Neural progenitor cell (in vitro differentiated cells): ENCODE measurements around the gene XPC. TPM values are rescaled to one million over a fixed set of nuclear protein-coding genes. Genes with fewer than 3 reads are reported as not detected.
A peak's percentile ranks its signal among the peaks of the same experiment; 100 is the strongest.

Experiments
- DNase-seq: peaks from one replicate; pipeline ENCODE4 v3.0.0-alpha.2; 2016; ENCODE audit warnings: low spot score
- H2AFZ ChIP-seq: fragments of 200-600 bp; sonication (generic); replicated peaks from 2 replicates; pipeline ENCODE4 v1.6.1; 2016; ENCODE audit warnings: antibody characterized with exemption
- H3F3A ChIP-seq: fragments of 200-600 bp; sonication (generic); 2 replicates; pipeline ENCODE4 v1.6.1; 2016; ENCODE audit warnings: antibody characterized with exemption, low read depth
- H3K27ac ChIP-seq: fragments of 200-600 bp; sonication (generic); 2 replicates; pipeline ENCODE4 v1.5.1; 2016; ENCODE audit warnings: mild to moderate bottlenecking
- H3K27me3 ChIP-seq: fragments of 200-600 bp; sonication (generic); 2 replicates; pipeline ENCODE4 v1.6.1; 2016; ENCODE audit warnings: mild to moderate bottlenecking, moderate library complexity
- H3K36me3 ChIP-seq: fragments of 200-600 bp; sonication (generic); 2 replicates; pipeline ENCODE4 v1.5.1; 2016
- H3K4me1 ChIP-seq: fragments of 200-600 bp; sonication (generic); 2 replicates; pipeline ENCODE4 v1.6.1; 2016; ENCODE audit warnings: mixed run types
- H3K4me2 ChIP-seq: fragments of 200-600 bp; sonication (generic); 2 replicates; pipeline ENCODE4 v1.6.1; 2016
- H3K4me3 ChIP-seq: fragments of 200-600 bp; sonication (generic); 2 replicates; pipeline ENCODE4 v1.5.1; 2016
- H3K79me2 ChIP-seq: fragments of 200-600 bp; sonication (generic); 2 replicates; pipeline ENCODE4 v1.6.1; 2016; ENCODE audit warnings: low read depth
- H3K9ac ChIP-seq: fragments of 200-600 bp; sonication (generic); 2 replicates; pipeline ENCODE4 v1.6.1; 2016
- H3K9me3 ChIP-seq: fragments of 200-600 bp; sonication (generic); 2 replicates; pipeline ENCODE4 v1.5.1; 2016; ENCODE audit warnings: low read depth
- H4K20me1 ChIP-seq: fragments of 200-600 bp; sonication (generic); 2 replicates; pipeline ENCODE4 v1.6.1; 2016; ENCODE audit warnings: low read depth
- H3K27ac Mint-ChIP-seq: 3 replicates; pipeline ENCODE4 v1.8.0; 2021; ENCODE audit warnings: mixed read lengths
- H3K27me3 Mint-ChIP-seq: 2 replicates; pipeline ENCODE4 v1.8.0; 2022; ENCODE audit warnings: low read depth, mild to moderate bottlenecking, inconsistent platforms, moderate library complexity, mixed read lengths; ENCODE audit not compliant: insufficient read depth
- H3K36me3 Mint-ChIP-seq: 3 replicates; pipeline ENCODE4 v1.8.0; 2021; ENCODE audit warnings: mixed read lengths
- H3K4me1 Mint-ChIP-seq: 3 replicates; pipeline ENCODE4 v1.8.0; 2021; ENCODE audit warnings: mixed read lengths
- H3K4me3 Mint-ChIP-seq: 3 replicates; pipeline ENCODE4 v1.8.0; 2021; ENCODE audit warnings: mild to moderate bottlenecking, moderate library complexity, mixed read lengths
- H3K9me3 Mint-ChIP-seq: 3 replicates; pipeline ENCODE4 v1.8.0; 2020; ENCODE audit warnings: mixed read lengths
- CTCF ChIP-seq: fragments of 200-600 bp; sonication (generic); IDR thresholded peaks from 2 replicates; pipeline ENCODE4 v1.5.1; 2017; ENCODE audit warnings: antibody characterized with exemption, mild to moderate bottlenecking
- EZH2 ChIP-seq: fragments of 200-600 bp; sonication (generic); IDR thresholded peaks from 2 replicates; pipeline ENCODE4 v1.6.1; 2017; ENCODE audit warnings: antibody characterized with exemption, mild to moderate bottlenecking, moderate library complexity
- EZH2phosphoT487 ChIP-seq: fragments of 200-600 bp; sonication (generic); IDR thresholded peaks from 2 replicates; pipeline ENCODE4 v1.6.1; 2017; ENCODE audit warnings: antibody characterized with exemption
- total RNA-seq: library from RNA; depleted of rRNA; stranded (reverse); fragments of >200 nt; gene quantifications from 2 replicates; pipeline ENCODE4 v1.2.3, GENCODE V29; 2015; ENCODE audit warnings: low replicate concordance

The XPC gene
- total RNA-seq, 1 donor from 2014 or later: 44.1 TPM

GRCh38 chr3:14124223-14124614, 54.2 kb downstream of the XPC start:
- H4K20me1 ChIP-seq: peaks cover 19% of the 10 kb centered on the region
- TF ChIP-seq EZH2 (no peak), EZH2phosphoT487 (no peak), CTCF (no peak)
- Mint-ChIP-seq H3K9me3 (no peaks in the 10 kb centered on the region), H3K27me3 (no peaks in the 10 kb centered on the region), H3K4me3 (peak overlapping the region; percentile 98), H3K27ac (no peak overlapping the region), H3K4me1 (peaks cover 20% of the 10 kb centered on the region), H3K36me3 (peaks cover 30% of the 10 kb centered on the region)
- peaks cover 3% of the 10 kb centered on the region for H3K27me3 ChIP-seq
- H3K9me3 ChIP-seq: no peaks in the 10 kb centered on the region
- H3K36me3 ChIP-seq: no peaks in the 10 kb centered on the region
- H2AFZ ChIP-seq: peak overlapping the region; percentile 77
- no peak for DNase-seq
- H3K4me1 ChIP-seq: peaks cover 7% of the 10 kb centered on the region
- peaks cover 12% of the 10 kb centered on the region for H3F3A ChIP-seq
- H3K79me2 ChIP-seq: peaks cover 29% of the 10 kb centered on the region
- H3K27ac ChIP-seq: no peak overlapping the region
- H3K9ac ChIP-seq: no peak overlapping the region
- H3K4me2 ChIP-seq: peak overlapping the region; percentile 82
- peak overlapping the region; percentile 72 for H3K4me3 ChIP-seq

DNA sequence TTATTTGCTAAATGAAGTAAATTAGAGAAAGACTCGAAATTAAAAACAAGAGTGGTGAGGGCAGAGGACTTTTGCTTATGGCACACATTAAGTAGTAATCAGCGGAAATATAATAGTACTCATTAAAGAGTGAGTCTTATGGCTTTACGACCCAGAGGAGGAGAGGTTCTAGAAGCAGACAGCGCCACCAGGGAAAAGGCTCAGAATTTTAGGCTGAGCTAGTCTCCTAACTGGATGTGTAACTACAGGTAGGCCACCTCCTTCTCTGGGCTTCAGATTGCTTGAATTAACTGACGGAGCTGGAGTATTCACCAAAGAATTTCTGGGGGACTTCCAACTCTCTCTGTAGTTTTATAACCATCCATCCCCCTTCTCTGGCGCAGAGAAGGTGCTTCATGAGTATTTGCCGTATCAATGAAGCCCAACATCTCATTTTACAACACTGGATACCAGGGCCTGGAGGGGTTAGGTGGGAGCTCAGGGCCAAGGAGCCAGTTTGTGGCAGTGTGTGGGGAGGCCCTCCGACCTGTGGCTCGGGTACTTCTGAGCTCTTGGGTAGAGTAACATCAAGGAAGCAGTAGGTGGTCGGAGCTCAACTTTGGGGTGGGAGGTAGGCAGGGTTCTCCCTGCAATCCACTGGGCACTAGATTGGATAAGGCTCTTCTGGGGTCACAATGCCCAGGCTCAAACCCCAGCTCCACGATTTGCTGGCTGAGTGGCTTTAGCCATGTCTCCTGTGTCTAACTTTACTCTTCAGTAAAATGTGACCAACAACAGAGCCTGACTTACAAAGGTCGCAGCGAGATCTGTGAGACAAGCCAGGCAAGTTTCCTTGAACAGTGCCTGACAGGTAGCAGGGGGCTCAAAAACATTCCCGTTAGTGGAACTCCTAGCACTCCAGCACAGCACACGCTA, 54.8 kb downstream of the XPC start:
- Mint-ChIP-seq H3K36me3 (peaks cover 25% of the 10 kb centered on the region), H3K4me3 (peak overlapping the region; percentile 98), H3K9me3 (no peaks in the 10 kb centered on the region), H3K27ac (no peak overlapping the region), H3K27me3 (no peaks in the 10 kb centered on the region), H3K4me1 (peaks cover 20% of the 10 kb centered on the region)
- DNase-seq: peak; percentile 15
- Histone ChIP-seq H3K9ac (no peak overlapping the region), H3K36me3 (no peaks in the 10 kb centered on the region), H3K27ac (no peak overlapping the region), H2AFZ (peak overlapping the region; percentile 77), H3K4me2 (peak overlapping the region; percentile 82), H3F3A (peaks cover 12% of the 10 kb centered on the region), H4K20me1 (peaks cover 19% of the 10 kb centered on the region), H3K79me2 (peaks cover 25% of the 10 kb centered on the region), H3K4me1 (peaks cover 7% of the 10 kb centered on the region), H3K27me3 (peaks cover 3% of the 10 kb centered on the region), H3K4me3 (peak overlapping the region; percentile 72), H3K9me3 (no peaks in the 10 kb centered on the region)
- TF ChIP-seq CTCF (no peak), EZH2phosphoT487 (no peak), EZH2 (no peak)

DNA sequence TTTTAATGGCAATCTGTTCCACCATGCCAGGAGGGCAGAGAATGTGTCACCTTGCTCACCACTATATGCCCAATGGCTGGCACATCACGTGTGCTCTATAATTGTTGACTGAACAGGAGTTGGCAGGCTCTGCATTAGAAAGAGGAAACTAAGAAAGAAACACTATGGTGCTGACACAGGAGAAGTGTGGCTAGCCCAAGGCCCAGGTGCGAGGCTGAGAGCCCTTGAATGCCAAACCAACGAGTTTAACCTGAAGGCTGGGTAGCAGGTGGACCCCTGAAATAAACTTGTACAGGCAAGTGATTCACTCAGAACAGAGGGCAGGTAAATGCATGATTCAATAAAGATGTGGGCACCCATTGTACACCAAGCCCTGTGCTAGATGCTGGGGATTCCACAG, 56.1 kb downstream of the XPC start:
- Mint-ChIP-seq H3K27ac (no peak overlapping the region), H3K4me1 (peaks cover 20% of the 10 kb centered on the region), H3K27me3 (no peaks in the 10 kb centered on the region), H3K36me3 (peaks cover 14% of the 10 kb centered on the region), H3K9me3 (no peaks in the 10 kb centered on the region), H3K4me3 (peak overlapping the region; percentile 7)
- H3K4me3 ChIP-seq: no peak overlapping the region
- H3K9ac ChIP-seq: no peak overlapping the region
- peaks cover 17% of the 10 kb centered on the region for H3K79me2 ChIP-seq
- H3K27me3 ChIP-seq: peaks cover 3% of the 10 kb centered on the region
- DNase-seq: no peak
- H3K27ac ChIP-seq: no peak overlapping the region
- no peaks in the 10 kb centered on the region for H3K36me3 ChIP-seq
- H3K4me1 ChIP-seq: peaks cover 7% of the 10 kb centered on the region
- peaks cover 18% of the 10 kb centered on the region for H4K20me1 ChIP-seq
- H3K4me2 ChIP-seq: peak overlapping the region; percentile 1
- no peak overlapping the region for H2AFZ ChIP-seq
- TF ChIP-seq EZH2: no peak
- TF ChIP-seq EZH2phosphoT487: no peak
- no peak for TF ChIP-seq CTCF
- H3K9me3 ChIP-seq: no peaks in the 10 kb centered on the region
- peaks cover 12% of the 10 kb centered on the region for H3F3A ChIP-seq
